Measurements from ENCODE around the gene NDUFA6. TPM values are rescaled to one million over a fixed set of nuclear protein-coding genes. Genes with fewer than 3 reads are reported as not detected.
"Not testable (repeated sequence)": the region's sequence is repeated elsewhere in the genome, so short reads cannot be mapped to it uniquely, and the experiment has no call there.

NDUFA6 gene
- total RNA-seq, 3 donors from 2014 or later = 96.3 to 129 (median 116) TPM

- no peaks in the 10 kb centered on the region for H3K9me3 Mint-ChIP-seq
- peaks cover 32% of the 10 kb centered on the region for H3K4me1 Mint-ChIP-seq (ENCODE audit: low read depth)
- ATAC-seq (no peak), DNase-seq (no peak)
- peak overlapping the region; percentile 97 for H3K4me3 Mint-ChIP-seq
- no peaks in the 10 kb centered on the region for H3K27me3 Mint-ChIP-seq (ENCODE audit: low read depth)
- H3K36me3 Mint-ChIP-seq (ENCODE audit: insufficient read depth) = peaks cover 17% of the 10 kb centered on the region
Measured at GRCh38 chr22:42080287-42080686, 10.3 kb downstream of the NDUFA6 start.

DNA sequence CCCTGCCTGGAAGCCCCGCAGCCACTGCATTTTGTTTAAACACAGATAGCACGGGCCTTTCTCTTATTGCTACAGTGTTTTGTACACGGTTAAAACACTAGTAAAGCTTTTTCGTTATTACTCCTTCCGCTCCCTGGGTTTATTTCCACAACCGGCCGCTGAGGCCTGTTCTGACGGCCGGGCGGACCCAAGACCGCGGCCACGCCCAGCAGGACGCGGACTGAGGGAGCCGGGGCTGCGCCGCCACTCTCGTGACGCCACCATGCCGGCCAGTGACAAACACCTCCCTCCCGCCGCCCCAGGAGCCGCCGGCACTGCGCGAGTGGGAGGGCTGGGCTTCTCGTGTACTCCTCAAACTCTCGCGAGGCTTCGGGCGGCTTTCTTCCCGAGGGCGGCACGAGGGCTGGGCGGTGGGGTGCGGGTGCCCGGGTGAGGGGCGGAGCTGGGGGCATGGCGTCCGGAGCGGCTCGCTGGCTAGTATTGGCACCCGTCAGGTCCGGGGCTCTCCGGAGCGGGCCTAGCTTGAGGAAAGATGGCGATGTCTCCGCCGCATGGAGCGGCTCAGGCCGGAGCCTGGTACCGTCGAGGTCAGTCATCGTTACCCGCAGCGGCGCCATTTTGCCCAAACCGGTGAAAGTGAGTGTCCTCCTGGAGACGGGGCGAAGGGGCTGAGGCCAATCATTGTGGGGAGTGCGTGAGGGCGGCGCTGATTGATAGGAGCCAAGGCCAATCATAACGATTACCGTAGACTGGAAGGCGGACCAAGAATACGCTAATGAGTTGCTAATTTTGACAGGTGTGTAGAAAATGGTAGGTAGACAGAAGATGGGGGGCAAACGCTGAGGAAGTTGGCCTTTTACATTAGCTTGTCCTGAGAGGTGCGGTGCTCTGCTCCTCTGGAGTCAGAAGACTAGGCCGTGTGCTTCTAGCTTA lies 11.0 kb downstream of the NDUFA6 start, which contains the start of gene SMDT1:
TSS of gene SMDT1 (plus strand) at position 382 of the 933 bp plus-strand sequence. CDS start at position 451, 69 bp downstream.
- peaks cover 38% of the 10 kb centered on the region for H3K4me1 Mint-ChIP-seq (ENCODE audit: low read depth)
- DNase-seq (peak; percentile 98), ATAC-seq (peak; percentile 93 to 94)
- no peaks in the 10 kb centered on the region for H3K9me3 Mint-ChIP-seq
- H3K27me3 Mint-ChIP-seq (ENCODE audit: low read depth) = no peaks in the 10 kb centered on the region
- peak within 1 kb of the TSS; percentile 97 for H3K4me3 Mint-ChIP-seq
- peaks cover 14% of the 10 kb centered on the region for H3K36me3 Mint-ChIP-seq (ENCODE audit: insufficient read depth)

DNA sequence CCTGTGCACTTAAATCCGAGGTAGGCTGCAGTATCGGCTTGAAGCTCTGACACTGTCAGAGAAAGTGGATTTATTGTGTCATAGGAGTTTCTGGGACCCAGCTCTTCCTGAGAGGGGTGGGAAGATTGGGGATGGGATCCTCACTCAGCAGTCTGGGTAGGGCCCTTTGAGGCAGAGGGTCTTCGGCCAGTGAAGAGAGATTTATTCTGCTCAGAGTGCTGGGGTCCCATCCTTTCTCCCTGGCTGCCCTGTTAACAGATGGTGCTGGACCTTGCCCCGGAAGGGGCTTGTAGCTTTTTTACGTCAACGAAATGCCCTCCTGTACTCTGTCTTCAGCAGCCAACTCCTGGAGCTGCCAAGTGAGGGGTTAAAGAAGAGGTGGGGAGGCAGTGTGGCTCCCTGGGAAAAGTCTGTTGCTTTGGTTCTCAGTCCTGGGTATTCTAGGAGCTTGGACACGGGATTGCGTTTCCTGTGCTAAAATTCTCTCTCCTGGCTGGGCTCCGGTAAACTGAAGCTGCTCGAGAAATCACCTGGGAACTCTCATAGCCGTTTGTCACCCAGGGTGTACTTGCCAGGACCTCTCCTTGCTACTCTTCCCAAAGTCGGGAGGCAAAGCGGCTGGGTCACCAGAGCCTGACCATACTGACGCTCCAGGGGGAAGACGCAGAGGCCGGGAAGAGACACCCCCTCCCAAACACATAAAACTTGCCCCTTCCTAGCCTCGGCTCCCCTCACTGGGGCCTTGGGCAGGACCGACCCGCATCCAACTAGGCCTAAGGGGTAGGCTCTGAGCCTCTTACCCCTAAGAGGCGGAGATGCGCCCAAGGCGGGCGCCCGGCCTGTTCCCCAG lies 11.9 kb downstream of the NDUFA6 start:
- ATAC-seq = no peak
- no peaks in the 10 kb centered on the region for H3K27me3 Mint-ChIP-seq (ENCODE audit: low read depth)

GRCh38 chr22:42077486-42078125 lies 13.0 kb downstream of the NDUFA6 start:
- no peak overlapping the region for H3K4me3 Mint-ChIP-seq
- no peaks in the 10 kb centered on the region for H3K27me3 Mint-ChIP-seq (ENCODE audit: low read depth)
- peaks cover 38% of the 10 kb centered on the region for H3K4me1 Mint-ChIP-seq (ENCODE audit: low read depth)
- peaks cover 10% of the 10 kb centered on the region for H3K36me3 Mint-ChIP-seq (ENCODE audit: insufficient read depth)
- DNase-seq (no peak), ATAC-seq (no peak)
- H3K9me3 Mint-ChIP-seq = no peaks in the 10 kb centered on the region

More for the DNA sequence above, 11.9 kb downstream of the NDUFA6 start:
- peaks cover 39% of the 10 kb centered on the region for H3K4me1 Mint-ChIP-seq (ENCODE audit: low read depth)
- no peaks in the 10 kb centered on the region for H3K9me3 Mint-ChIP-seq
- peak; percentile 18 for DNase-seq
- peaks cover 13% of the 10 kb centered on the region for H3K36me3 Mint-ChIP-seq (ENCODE audit: insufficient read depth)
- peak overlapping the region; percentile 97 for H3K4me3 Mint-ChIP-seq

DNA sequence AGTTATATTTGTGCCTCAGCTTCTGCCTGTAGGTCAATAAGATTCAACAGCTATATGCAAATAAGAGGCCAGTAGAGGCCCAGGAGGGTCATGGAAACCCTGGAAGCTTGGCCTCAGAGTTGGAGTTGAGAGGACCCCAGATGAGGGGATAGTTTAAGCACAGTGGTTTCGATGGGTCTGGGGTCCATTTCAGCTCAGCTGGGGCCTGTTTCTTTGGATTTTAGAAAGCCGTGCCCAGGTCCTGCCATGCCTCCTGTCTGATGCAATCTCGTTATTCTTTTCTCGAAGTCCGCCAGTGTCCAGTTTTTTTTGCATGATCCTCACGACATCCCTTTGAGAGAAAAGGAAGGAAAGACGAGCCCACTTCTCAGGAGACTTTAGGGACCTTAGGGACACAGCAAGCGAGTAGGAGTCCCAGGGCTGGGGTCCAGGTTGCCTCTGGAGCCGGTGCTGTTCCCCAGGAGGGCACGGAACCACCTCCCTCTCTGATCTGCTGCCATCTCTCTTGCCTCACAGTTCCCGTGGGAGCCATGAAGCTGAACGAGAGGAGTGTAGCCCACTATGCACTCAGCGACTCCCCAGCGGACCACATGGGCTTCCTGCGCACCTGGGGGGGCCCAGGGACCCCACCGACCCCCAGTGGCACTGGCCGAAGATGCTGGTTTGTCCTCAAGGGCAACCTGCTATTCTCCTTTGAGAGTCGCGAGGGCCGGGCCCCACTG lies 13.6 kb downstream of the NDUFA6 start:
- Mint-ChIP-seq H3K36me3 (ENCODE audit: insufficient read depth) (peaks cover 4% of the 10 kb centered on the region), H3K4me3 (no peak overlapping the region), H3K27me3 (ENCODE audit: low read depth) (no peaks in the 10 kb centered on the region), H3K4me1 (ENCODE audit: low read depth) (peaks cover 33% of the 10 kb centered on the region), H3K9me3 (no peaks in the 10 kb centered on the region)
- DNase-seq (no peak), ATAC-seq (no peak)

GRCh38 chr22:42074846-42075676 lies 15.5 kb downstream of the NDUFA6 start:
- Mint-ChIP-seq H3K4me3 (peak overlapping the region; percentile 46), H3K4me1 (ENCODE audit: low read depth) (peaks cover 38% of the 10 kb centered on the region)

GRCh38 chr22:42074132-42074811 lies 16.3 kb downstream of the NDUFA6 start, which contains the start of gene PHETA2:
TSS of gene PHETA2 (plus strand) at chr22:42074248. CDS start at chr22:42077294, 3,046 bp downstream.
- DNase-seq (peak; percentile 47), ATAC-seq (peak in 1 of 2 donors; percentile 7)
- Mint-ChIP-seq H3K4me1 (ENCODE audit: low read depth) (peaks cover 40% of the 10 kb centered on the region), H3K27me3 (ENCODE audit: low read depth) (no peaks in the 10 kb centered on the region), H3K4me3 (peak within 1 kb of the TSS; percentile 63), H3K36me3 (ENCODE audit: insufficient read depth) (no peaks in the 10 kb centered on the region), H3K9me3 (no peaks in the 10 kb centered on the region)

More at GRCh38 chr22:42074846-42075676, 15.5 kb downstream of the NDUFA6 start:
- ATAC-seq = no peak
- Mint-ChIP-seq H3K36me3 (ENCODE audit: insufficient read depth) (no peaks in the 10 kb centered on the region), H3K9me3 (no peaks in the 10 kb centered on the region), H3K27me3 (ENCODE audit: low read depth) (no peaks in the 10 kb centered on the region)
- no peak for DNase-seq

DNA sequence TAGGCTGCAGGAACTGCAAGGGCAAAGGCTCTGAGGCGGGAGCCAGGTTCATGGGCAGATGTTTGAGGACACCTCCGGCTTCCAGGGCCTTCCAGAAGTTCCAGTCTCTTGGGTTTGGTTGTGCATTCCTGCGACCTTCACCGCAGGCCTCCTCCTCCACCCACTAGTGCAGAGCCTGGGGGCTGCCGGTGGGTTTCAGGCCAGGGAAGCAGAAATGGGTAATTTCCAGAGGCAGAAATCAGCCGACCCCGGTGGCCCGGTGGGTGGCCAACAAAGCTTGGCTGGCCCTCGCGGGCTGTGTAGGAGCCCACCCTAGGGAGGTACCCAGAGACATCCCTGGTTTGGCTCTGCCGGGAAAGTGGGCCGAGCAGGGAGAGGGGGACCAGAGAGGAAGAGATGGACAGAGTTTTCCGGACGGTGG lies 16.9 kb downstream of the NDUFA6 start:
- H3K27me3 Mint-ChIP-seq (ENCODE audit: low read depth) = no peaks in the 10 kb centered on the region
- peaks cover 34% of the 10 kb centered on the region for H3K4me1 Mint-ChIP-seq (ENCODE audit: low read depth)
- no peak for ATAC-seq
- H3K4me3 Mint-ChIP-seq = peak overlapping the region; percentile 52
- H3K9me3 Mint-ChIP-seq = no peaks in the 10 kb centered on the region
- no peaks in the 10 kb centered on the region for H3K36me3 Mint-ChIP-seq (ENCODE audit: insufficient read depth)
- no peak for DNase-seq

DNA sequence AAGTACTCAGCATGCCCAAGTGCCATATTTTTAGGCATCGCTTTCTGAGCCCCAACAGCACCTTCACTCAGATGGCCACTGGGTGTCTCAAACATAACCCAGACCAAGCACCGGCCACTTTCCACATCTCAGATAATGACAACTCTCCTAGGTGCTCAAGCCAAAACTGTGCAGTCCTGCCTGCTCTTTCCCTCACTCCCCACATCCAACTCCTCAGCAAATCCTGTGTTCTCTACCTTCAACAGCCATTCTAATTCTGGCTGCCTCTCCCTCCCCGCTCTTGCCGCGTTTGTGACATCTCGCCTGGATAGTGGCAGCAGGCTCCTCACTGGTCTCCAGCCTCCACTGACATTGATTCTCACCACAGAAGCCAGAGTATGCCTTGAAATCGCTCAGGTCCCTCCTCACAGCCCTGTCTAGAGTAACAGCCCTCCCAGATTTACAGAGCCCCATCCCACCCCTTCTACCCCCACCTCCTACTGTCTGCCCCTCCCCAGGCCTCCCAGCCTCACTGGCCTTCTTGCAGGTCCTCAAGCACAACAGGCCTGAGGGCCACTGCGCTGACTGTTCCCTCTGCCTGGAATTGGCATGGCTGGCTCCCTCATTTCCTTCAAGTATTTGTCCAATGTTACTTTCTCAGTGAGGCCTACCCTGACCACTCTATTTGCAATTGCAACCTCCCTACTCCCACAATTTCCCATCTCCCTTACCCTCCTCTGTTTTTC lies 17.8 kb downstream of the NDUFA6 start:
- Mint-ChIP-seq H3K27me3 (ENCODE audit: low read depth) (no peaks in the 10 kb centered on the region), H3K9me3 (no peaks in the 10 kb centered on the region), H3K36me3 (ENCODE audit: insufficient read depth) (peaks cover under 1% of the 10 kb centered on the region), H3K4me3 (peak overlapping the region; percentile 52), H3K4me1 (ENCODE audit: low read depth) (peaks cover 33% of the 10 kb centered on the region)
- ATAC-seq (no peak), DNase-seq (no peak)

- Mint-ChIP-seq H3K4me3 (peak overlapping the region; percentile 86), H3K4me1 (ENCODE audit: low read depth) (peaks cover 33% of the 10 kb centered on the region)
- not testable (repeated sequence) for H3K27me3 Mint-ChIP-seq (ENCODE audit: low read depth); ATAC-seq; H3K36me3 Mint-ChIP-seq (ENCODE audit: insufficient read depth); DNase-seq; H3K9me3 Mint-ChIP-seq
Measured at GRCh38 chr22:42071508-42071907, 19.1 kb downstream of the NDUFA6 start.

- no peaks in the 10 kb centered on the region for H3K9me3 Mint-ChIP-seq
- ATAC-seq = peak; percentile 97 to 98
- H3K4me1 Mint-ChIP-seq (ENCODE audit: low read depth) = peaks cover 33% of the 10 kb centered on the region
- no peaks in the 10 kb centered on the region for H3K27me3 Mint-ChIP-seq (ENCODE audit: low read depth)
- peak; percentile 78 for DNase-seq
- peak within 1 kb of the TSS; percentile 86 for H3K4me3 Mint-ChIP-seq
- H3K36me3 Mint-ChIP-seq (ENCODE audit: insufficient read depth) = peaks cover 7% of the 10 kb centered on the region
Measured at GRCh38 chr22:42070517-42071422, 19.8 kb downstream of the NDUFA6 start, which contains the start of gene NAGA. TSS of gene NAGA (minus strand) at chr22:42070812. CDS start at chr22:42070297, 515 bp downstream.

Data from activated T-cell treated with anti-CD3 and anti-CD28 coated beads, Interleukin-2, amount 50 U/mL, for 4 hours (primary cell).